H1 (cell line): ENCODE measurements around the gene SSUH2. TPM values are rescaled to one million over a fixed set of nuclear protein-coding genes. Genes with fewer than 3 reads are reported as not detected.

Experiments
- CTCF ChIA-PET: fragments of 300-600 bp; sonication (Branson Sonifier 250); formaldehyde crosslinking; loops from one replicate; lab custom pipeline; 2021; ENCODE audit not compliant: partially characterized antibody; lab: Charles Lee
- POLR2A ChIA-PET: fragments of 300-600 bp; sonication (Branson Sonifier 250); formaldehyde crosslinking; loops from one replicate; lab custom pipeline; 2021; ENCODE audit warnings: inconsistent platforms; ENCODE audit not compliant: partially characterized antibody; lab: Charles Lee
- DNase-seq, 2 experiments: peaks; one replicate each; pipeline versions ENCODE4 v3.0.0 to v3.0.0-alpha.2; 2010 to 2022; ENCODE audit warnings: low spot score in 2 of 2, low read depth in 1 of 2, mixed read lengths in 1 of 2
- FAIRE-seq: peaks from 2 replicates; lab custom pipeline; 2011; peaks lifted over from hg19 to GRCh38; lab: Jason Lieb, UNC
- H2AFZ ChIP-seq: 2 replicates; pipeline ENCODE4 v1.8.1; 2012; ENCODE audit warnings: low read length, inconsistent platforms
- H2AK5ac ChIP-seq: 2 replicates; pipeline ENCODE4 v1.6.1; 2013; ENCODE audit warnings: low read depth, low read length
- H2BK120ac ChIP-seq: replicated peaks from 2 replicates; pipeline ENCODE3; 2013; ENCODE audit warnings: low read depth, low read length, inconsistent platforms
- H2BK12ac ChIP-seq: 2 replicates; pipeline ENCODE4 v1.6.1; 2013; ENCODE audit warnings: low read depth, low read length
- H2BK15ac ChIP-seq: 2 replicates; pipeline ENCODE4 v1.6.1; 2013; ENCODE audit warnings: low read length
- H2BK20ac ChIP-seq: 2 replicates; pipeline ENCODE4 v1.6.1; 2013; ENCODE audit warnings: low read length
- H2BK5ac ChIP-seq: 2 replicates; pipeline ENCODE4 v1.6.1; 2013; ENCODE audit warnings: low read depth, low read length
- H3K14ac ChIP-seq: 2 replicates; pipeline ENCODE4 v1.6.1; 2013; ENCODE audit warnings: inconsistent platforms; ENCODE audit not compliant: insufficient read length
- H3K18ac ChIP-seq: 2 replicates; pipeline ENCODE4 v1.6.1; 2013; ENCODE audit warnings: low read length; ENCODE audit errors: extremely low read depth
- H3K23ac ChIP-seq: 2 replicates; pipeline ENCODE4 v1.6.1; 2013; ENCODE audit warnings: inconsistent platforms; ENCODE audit not compliant: insufficient read length
- H3K23me2 ChIP-seq: 2 replicates; pipeline ENCODE4 v1.6.1; 2013; ENCODE audit warnings: low read depth, low read length
- H3K27ac ChIP-seq: 2 replicates; pipeline ENCODE4 v1.6.1; 2011; ENCODE audit warnings: low read depth, low read length, inconsistent platforms
- H3K27me3 ChIP-seq, 4 experiments: replicated peaks in 1 of 4; 1 replicate in 1 of 4; 2 replicates in 3 of 4; pipeline versions ENCODE4 v1.6.1 to v1.8.1; 2011 to 2013; ENCODE audit warnings: low read length in 3 of 4, mild to moderate bottlenecking in 3 of 4, inconsistent platforms in 2 of 4, mixed read lengths in 2 of 4, moderate library complexity in 1 of 4; ENCODE audit not compliant: control insufficient read depth in 3 of 4, insufficient read depth in 3 of 4; ENCODE audit errors: extremely low read depth in 1 of 4
- H3K36me3 ChIP-seq, 4 experiments: 2 replicates each; pipeline versions ENCODE4 v1.6.1 to v1.8.1; 2011 to 2013; ENCODE audit warnings: mild to moderate bottlenecking in 4 of 4, low read length in 3 of 4, moderate library complexity in 2 of 4, control low read depth in 1 of 4, inconsistent platforms in 1 of 4; ENCODE audit not compliant: insufficient read depth in 4 of 4, control insufficient read depth in 2 of 4
- H3K4ac ChIP-seq: replicated peaks from 2 replicates; pipeline ENCODE3; 2013; ENCODE audit warnings: low read length, low read depth, mixed read lengths, inconsistent platforms; ENCODE audit not compliant: insufficient read length
- H3K4me1 ChIP-seq, 4 experiments: replicated peaks in 1 of 4; 1 replicate in 1 of 4; 2 replicates in 3 of 4; pipeline versions ENCODE4 v1.6.1 to v1.8.1; 2011 to 2013; ENCODE audit warnings: low read length in 3 of 4, inconsistent platforms in 2 of 4, mixed read lengths in 1 of 4; ENCODE audit not compliant: insufficient read depth in 4 of 4, control insufficient read depth in 3 of 4
- H3K4me2 ChIP-seq, 2 experiments: 2 replicates each; pipeline versions ENCODE4 v1.6.1 to v1.8.1; 2011 to 2013; ENCODE audit warnings: low read depth in 2 of 2, low read length in 2 of 2, control low read depth in 1 of 2, inconsistent platforms in 1 of 2, mild to moderate bottlenecking in 1 of 2; ENCODE audit not compliant: insufficient read depth in 1 of 2
- H3K4me3 ChIP-seq, 4 experiments: fragments of 200-600, 300-600 bp in 1 of 4; sonication (generic), shearing (Covaris generic), sonication (Bioruptor Twin) in 1 of 4; 2 replicates each; pipeline versions ENCODE4 v1.5.1 to v1.8.1; 2011 to 2016; ENCODE audit warnings: low read length in 4 of 4, low read depth in 3 of 4, control low read depth in 2 of 4, inconsistent platforms in 2 of 4, mild to moderate bottlenecking in 2 of 4, mixed read lengths in 1 of 4, moderate library complexity in 1 of 4; ENCODE audit not compliant: insufficient read depth in 2 of 4; ENCODE audit errors: extremely low read depth in 1 of 4
- H3K56ac ChIP-seq: replicated peaks from 2 replicates; pipeline ENCODE3; 2013; ENCODE audit warnings: low read depth, mild to moderate bottlenecking, mixed read lengths, low read length, inconsistent platforms; ENCODE audit not compliant: insufficient read length
- H3K79me1 ChIP-seq: 2 replicates; pipeline ENCODE4 v1.6.1; 2013; ENCODE audit warnings: low read depth, low read length, control low read depth
- H3K79me2 ChIP-seq, 2 experiments: 2 replicates each; pipeline versions ENCODE4 v1.6.1 to v1.8.1; 2012 to 2013; ENCODE audit warnings: low read length in 2 of 2, mild to moderate bottlenecking in 2 of 2, inconsistent platforms in 1 of 2; ENCODE audit not compliant: insufficient read depth in 2 of 2, control insufficient read depth in 1 of 2
- H3K9ac ChIP-seq, 4 experiments: replicated peaks in 1 of 4; 1 replicate in 1 of 4; 2 replicates in 3 of 4; pipeline versions ENCODE4 v1.6.1 to v1.8.1; 2011 to 2013; ENCODE audit warnings: low read depth in 3 of 4, low read length in 3 of 4, control low read depth in 2 of 4, mild to moderate bottlenecking in 2 of 4, moderate library complexity in 2 of 4, inconsistent platforms in 1 of 4; ENCODE audit errors: extremely low read depth in 1 of 4
- H3K9me3 ChIP-seq, 2 experiments: 2 replicates each; pipeline versions ENCODE4 v1.6.1 to v1.8.1; 2012 to 2013; ENCODE audit warnings: mild to moderate bottlenecking in 2 of 2, moderate library complexity in 2 of 2, control low read depth in 1 of 2, inconsistent platforms in 1 of 2, low read depth in 1 of 2, low read length in 1 of 2, mixed read lengths in 1 of 2; ENCODE audit not compliant: insufficient read depth in 2 of 2
- H4K20me1 ChIP-seq, 2 experiments: replicated peaks in 1 of 2; 2 replicates each; pipeline versions ENCODE3 to v1.8.1; 2011 to 2013; ENCODE audit warnings: inconsistent platforms in 2 of 2, low read length in 2 of 2, mild to moderate bottlenecking in 1 of 2; ENCODE audit not compliant: insufficient read depth in 2 of 2, control insufficient read depth in 1 of 2
- H4K5ac ChIP-seq: 2 replicates; pipeline ENCODE4 v1.6.1; 2013; ENCODE audit warnings: low read length, low read depth, mixed read lengths, inconsistent platforms; ENCODE audit not compliant: insufficient read length
- H4K8ac ChIP-seq: 2 replicates; pipeline ENCODE4 v1.8.0; 2013; ENCODE audit warnings: mild to moderate bottlenecking, moderate library complexity, low read length, inconsistent platforms; ENCODE audit not compliant: insufficient read depth; ENCODE audit errors: extremely low read depth
- H4K91ac ChIP-seq: replicated peaks from 2 replicates; pipeline ENCODE3; 2013; ENCODE audit warnings: low read length, mixed read lengths, inconsistent platforms; ENCODE audit not compliant: insufficient read length
- BACH1 ChIP-seq: IDR thresholded peaks from 2 replicates; pipeline ENCODE4 v1.6.1; 2012; ENCODE audit warnings: low read length, improper control_type of control experiment
- KDM1A ChIP-seq: fragments of 200-600, 300-600 bp; sonication (generic); IDR thresholded peaks from 2 replicates; pipeline ENCODE4 v1.7.1; 2016; ENCODE audit warnings: mild to moderate bottlenecking, low read length, borderline replicate concordance
- RNF2 ChIP-seq: fragments of 200-900, 300-1000 bp; sonication (generic); IDR thresholded peaks from 2 replicates; pipeline ENCODE4 v1.7.1; 2016; ENCODE audit warnings: borderline replicate concordance, low read depth, mild to moderate bottlenecking, antibody characterized with exemption, low read length; ENCODE audit not compliant: poor library complexity, severe bottlenecking; ENCODE audit errors: missing control alignments
- WGBS, 2 experiments: shearing (Covaris generic) in 1 of 2; methylation state at CpG; one replicate each; pipeline versions ENCODE4 v1.1.6 to v1.1.7; 2013 to 2015; ENCODE audit warnings: low lambda C conversion rate in 2 of 2, mixed read lengths in 2 of 2, inconsistent platforms in 1 of 2, low coverage in 1 of 2, missing lambda C conversion rate in 1 of 2; ENCODE audit not compliant: insufficient replicate concordance in 2 of 2, insufficient coverage in 1 of 2, insufficient read length in 1 of 2; ENCODE audit errors: extremely low coverage in 1 of 2, missing lambda C conversion rate in 1 of 2; 5-methylcytosine and 5-hydroxymethylcytosine counted together
- polyA plus RNA-seq, 7 experiments: library from polyadenylated mRNA; depleted of rRNA in 3 of 7; stranded (reverse) in 5 of 7; unstranded in 2 of 7; fragments of >200 nt in 5 of 7; fragments of 200-250 nt in 2 of 7; gene quantifications; 1 replicate in 5 of 7; 2 replicates in 1 of 7; 4 replicates in 1 of 7; pipeline versions ENCODE4 v1.2.1 to v1.2.3, GENCODE V29; 2011 to 2013; ENCODE audit warnings: missing spikeins in 2 of 7, mixed read lengths in 2 of 7
- total RNA-seq: library from RNA; stranded (reverse); fragmentation: NEBNext Ultra II Directional; extraction: Animal tissue kit (Norgen Biotek cat#: 25700); gene quantifications from 2 replicates; pipeline ENCODE4 v1.2.1, GENCODE V29; 2021

Gene SSUH2
- total and polyA plus RNA-seq, 2 of the 8 experiments (the other 6 are each of a cell fraction or from before 2014, with no cell fraction given), result 0.62 to 0.69 TPM

- no peak overlapping the region for H2BK12ac ChIP-seq
- H3K18ac ChIP-seq, result no peak overlapping the region
- no peak overlapping the region for H4K8ac ChIP-seq
- H3K36me3 ChIP-seq, result peaks cover 0 to 6% (median 1%) of the 10 kb centered on the region in 4 experiments; a peak in 1 of 8 replicates
- no peak overlapping the region for H2BK20ac ChIP-seq
- DNase-seq (no peak), FAIRE-seq (no peak)
- no peak overlapping the region for H3K4me3 ChIP-seq
- H3K23ac ChIP-seq, result no peak overlapping the region
- H3K27ac ChIP-seq, result no peak overlapping the region
- no peaks in the 10 kb centered on the region for H3K4me1 ChIP-seq
- POLR2A ChIA-PET, result no interaction called here
- no peak overlapping the region for H3K4me2 ChIP-seq
- no peaks in the 10 kb centered on the region for H3K79me1 ChIP-seq
- no peaks in the 10 kb centered on the region for H3K27me3 ChIP-seq
- peaks cover 0 to 2% of the 10 kb centered on the region in 2 experiments for H4K20me1 ChIP-seq
- H3K56ac ChIP-seq, result no peak overlapping the region
- no peaks in the 10 kb centered on the region for H3K9me3 ChIP-seq
- no peak overlapping the region for H2BK120ac ChIP-seq
- no peak for TF ChIP-seq BACH1
- no peak for TF ChIP-seq KDM1A
- no peak for TF ChIP-seq RNF2
- no peak overlapping the region for H2BK5ac ChIP-seq
- no peak overlapping the region for H2AK5ac ChIP-seq
- no peak overlapping the region for H2BK15ac ChIP-seq
- H2AFZ ChIP-seq, result no peak overlapping the region
- H4K5ac ChIP-seq, result no peak overlapping the region
- CTCF ChIA-PET, result interaction anchor here (0.7 to 0.9 kb wide), 3 partner anchors 10 to 51 kb away, joined by 3 to 5 read pairs (median 3); no protein-coding TSS in a partner anchor
- no peak overlapping the region for H3K14ac ChIP-seq
- no peak overlapping the region for H3K9ac ChIP-seq
- H4K91ac ChIP-seq, result no peak overlapping the region
- H3K4ac ChIP-seq, result no peak overlapping the region
- H3K79me2 ChIP-seq, result no peaks in the 10 kb centered on the region
- no peaks in the 10 kb centered on the region; the same call in 1 of the 2 replicates for H3K23me2 ChIP-seq
- WGBS, 2 experiments, result 96% methylated on average over 5 of the region's 5 CpGs; no CpG with 5 or more reads in 1 of the 2 experiments
These were observed 69.8 kb downstream of the SSUH2 start for GRCh38 chr3:8574670-8575322.
